ENCODE measurements around the gene CNNM4.

CNNM4 gene

DNA sequence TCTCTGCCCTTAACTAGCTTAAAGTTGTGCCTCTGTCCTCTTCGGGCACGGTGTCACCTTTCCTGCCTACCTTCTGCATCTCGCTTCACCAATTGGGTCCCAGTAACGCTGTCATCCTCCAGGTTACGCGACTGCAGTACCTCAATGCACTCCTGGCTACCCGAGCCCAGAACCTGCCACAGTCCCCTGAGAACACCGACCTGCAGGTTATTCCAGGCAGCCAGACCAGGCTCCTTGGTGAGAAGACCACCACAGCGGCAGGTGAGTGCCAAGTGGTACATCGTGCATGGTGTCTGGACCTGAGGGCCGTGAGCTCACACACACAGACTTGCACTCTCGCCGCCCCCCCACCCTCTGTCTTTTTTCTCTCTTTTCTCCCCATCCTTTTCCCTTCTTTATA, 68.2 kb downstream of the CNNM4 start:
- TF ChIP-seq, protein P1, sequence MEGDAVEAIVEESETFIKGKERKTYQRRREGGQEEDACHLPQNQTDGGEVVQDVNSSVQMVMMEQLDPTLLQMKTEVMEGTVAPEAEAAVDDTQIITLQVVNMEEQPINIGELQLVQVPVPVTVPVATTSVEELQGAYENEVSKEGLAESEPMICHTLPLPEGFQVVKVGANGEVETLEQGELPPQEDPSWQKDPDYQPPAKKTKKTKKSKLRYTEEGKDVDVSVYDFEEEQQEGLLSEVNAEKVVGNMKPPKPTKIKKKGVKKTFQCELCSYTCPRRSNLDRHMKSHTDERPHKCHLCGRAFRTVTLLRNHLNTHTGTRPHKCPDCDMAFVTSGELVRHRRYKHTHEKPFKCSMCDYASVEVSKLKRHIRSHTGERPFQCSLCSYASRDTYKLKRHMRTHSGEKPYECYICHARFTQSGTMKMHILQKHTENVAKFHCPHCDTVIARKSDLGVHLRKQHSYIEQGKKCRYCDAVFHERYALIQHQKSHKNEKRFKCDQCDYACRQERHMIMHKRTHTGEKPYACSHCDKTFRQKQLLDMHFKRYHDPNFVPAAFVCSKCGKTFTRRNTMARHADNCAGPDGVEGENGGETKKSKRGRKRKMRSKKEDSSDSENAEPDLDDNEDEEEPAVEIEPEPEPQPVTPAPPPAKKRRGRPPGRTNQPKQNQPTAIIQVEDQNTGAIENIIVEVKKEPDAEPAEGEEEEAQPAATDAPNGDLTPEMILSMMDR (IDR thresholded peaks at IDR 0.05; ENCODE audit: low read depth, low read length), result no peak
- Histone ChIP-seq H3K9me3 (no peaks in the 10 kb centered on the region), H3K4me3 (ENCODE audit: low read depth, low read length) (no peak overlapping the region), H3K36me3 (peaks cover 3% of the 10 kb centered on the region; the same call in 1 of the 2 replicates), H3K27me3 (no peaks in the 10 kb centered on the region), H3K4me1 (no peaks in the 10 kb centered on the region)
- DNase-seq, result no peak

DNA sequence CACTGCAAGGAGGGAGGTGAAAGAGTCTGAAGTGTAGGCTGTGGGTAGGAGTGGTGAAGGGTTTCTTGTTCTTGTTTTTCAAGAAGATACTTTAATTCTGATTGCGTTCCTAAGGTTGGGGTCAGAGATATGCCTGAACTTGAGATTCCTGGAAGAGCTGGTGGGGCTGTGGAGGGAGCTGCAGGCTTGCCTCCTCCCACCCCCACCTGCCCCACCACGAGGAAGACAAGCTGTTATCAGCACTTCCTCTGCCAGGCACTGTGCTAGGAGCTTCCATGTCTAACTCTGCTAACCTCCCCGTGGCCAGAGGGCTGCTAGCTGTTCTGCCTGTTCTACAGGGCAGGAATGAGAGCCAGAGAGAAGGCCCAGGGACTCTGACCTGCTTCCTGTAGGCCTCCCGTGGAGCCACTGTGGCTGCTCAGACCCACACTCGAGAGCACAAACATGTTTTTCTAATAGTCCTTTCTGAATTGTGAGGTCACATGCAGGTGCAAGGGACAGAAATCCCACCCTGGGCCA, 69.4 kb downstream of the CNNM4 start:
- H3K36me3 ChIP-seq, result peaks cover 3% of the 10 kb centered on the region; the same call in 1 of the 2 replicates

DNA sequence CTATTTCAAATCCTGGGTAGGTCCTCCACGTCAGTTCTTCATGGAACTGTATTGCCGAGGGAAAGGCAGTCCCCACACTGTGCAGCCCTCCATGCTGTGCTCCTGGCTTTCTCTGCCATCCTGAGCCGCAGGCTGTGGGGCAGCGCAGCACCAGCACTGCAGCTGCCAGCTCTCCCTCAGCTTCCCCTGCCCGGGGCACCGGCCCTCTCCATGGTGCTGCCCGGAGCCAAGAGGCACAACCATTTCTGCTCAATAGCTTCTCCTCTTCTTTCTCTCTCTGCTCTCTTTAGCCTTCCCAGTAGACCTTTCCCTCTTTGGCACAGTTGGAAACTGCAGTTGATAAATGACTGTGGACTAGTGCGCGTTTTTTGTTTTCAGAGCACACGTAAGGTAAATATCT, 71.0 kb downstream of the CNNM4 start:
- peaks cover 3% of the 10 kb centered on the region; the same call in 1 of the 2 replicates for H3K36me3 ChIP-seq

More for the DNA sequence above, 69.4 kb downstream of the CNNM4 start:
- Histone ChIP-seq H3K9me3 (no peaks in the 10 kb centered on the region), H3K4me1 (no peaks in the 10 kb centered on the region), H3K27me3 (no peaks in the 10 kb centered on the region), H3K4me3 (ENCODE audit: low read depth, low read length) (no peak overlapping the region)
- TF ChIP-seq, protein P1 (IDR thresholded peaks at IDR 0.05; ENCODE audit: low read depth, low read length), result no peak
- DNase-seq, result no peak

DNA sequence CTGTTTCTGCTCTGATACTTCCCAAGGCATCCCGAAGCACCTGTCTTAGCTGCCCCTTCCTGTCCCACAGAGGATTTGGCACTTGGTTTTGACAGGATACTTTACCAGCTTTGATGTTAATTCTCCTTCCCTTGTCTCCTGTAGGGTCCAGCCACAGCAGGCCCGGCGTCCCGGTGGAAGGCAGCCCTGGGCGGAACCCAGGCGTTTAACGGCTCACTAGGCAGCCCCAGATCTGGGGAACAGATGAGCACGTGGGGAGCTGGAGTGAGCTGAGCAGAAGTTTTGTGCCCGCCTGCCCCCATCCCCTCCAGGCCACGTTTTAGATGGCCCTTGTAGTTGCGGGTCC, 71.7 kb downstream of the CNNM4 start:
- DNase-seq, result no peak
- H3K36me3 ChIP-seq, result peaks cover 3% of the 10 kb centered on the region; the same call in 1 of the 2 replicates
- TF ChIP-seq, protein P1 (IDR thresholded peaks at IDR 0.05; ENCODE audit: low read depth, low read length), result no peak
- H3K27me3 ChIP-seq, result no peaks in the 10 kb centered on the region
- H3K9me3 ChIP-seq, result no peaks in the 10 kb centered on the region
- H3K4me1 ChIP-seq, result no peaks in the 10 kb centered on the region
- H3K4me3 ChIP-seq (ENCODE audit: low read depth, low read length), result no peak overlapping the region

More for the DNA sequence above, 71.0 kb downstream of the CNNM4 start:
- no peak for DNase-seq
- H3K4me1 ChIP-seq, result no peaks in the 10 kb centered on the region
- H3K4me3 ChIP-seq (ENCODE audit: low read depth, low read length), result no peak overlapping the region
- TF ChIP-seq, protein P1 (IDR thresholded peaks at IDR 0.05; ENCODE audit: low read depth, low read length), result no peak
- no peaks in the 10 kb centered on the region for H3K9me3 ChIP-seq
- H3K27me3 ChIP-seq, result no peaks in the 10 kb centered on the region

DNA sequence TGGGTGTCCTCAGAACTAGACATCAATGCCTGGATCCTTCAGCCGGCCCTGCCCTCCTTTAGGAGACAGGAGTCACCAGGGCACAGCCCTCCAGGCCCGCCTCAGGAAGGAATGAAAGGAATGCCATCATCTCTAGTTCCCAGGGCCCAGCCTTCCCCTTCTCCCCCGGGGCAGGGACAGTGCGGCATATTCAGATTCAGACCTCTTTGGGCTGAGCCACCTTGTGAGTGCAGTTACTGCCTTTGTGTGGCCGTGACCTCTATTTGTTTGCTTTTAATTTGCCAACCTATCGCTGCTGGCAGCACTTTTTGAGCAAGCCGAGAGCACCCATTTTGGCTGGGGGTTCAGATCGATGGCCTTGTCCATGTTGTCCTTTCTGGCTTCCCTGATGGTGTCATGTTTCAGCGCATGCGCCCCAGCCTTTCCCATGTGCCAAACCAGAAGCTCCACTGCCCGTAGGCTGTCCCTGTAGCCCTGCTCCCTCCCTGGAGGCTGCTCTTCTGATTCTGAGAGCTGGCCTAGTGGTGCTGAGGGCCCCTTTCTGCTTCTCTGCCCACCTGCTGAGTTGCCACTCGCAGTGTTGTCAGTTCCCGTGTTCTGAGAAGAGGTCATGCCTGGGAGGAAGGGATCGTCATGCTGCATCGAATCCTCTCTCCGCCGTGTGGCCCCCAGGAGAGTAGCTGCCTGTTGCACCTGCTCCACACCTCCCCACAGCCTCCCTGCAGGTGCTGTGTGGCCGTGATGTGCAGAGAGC, 72.2 kb downstream of the CNNM4 start:
- no peak for DNase-seq
- no peaks in the 10 kb centered on the region for H3K27me3 ChIP-seq
- no peak overlapping the region for H3K4me3 ChIP-seq (ENCODE audit: low read depth, low read length)
- H3K9me3 ChIP-seq, result no peaks in the 10 kb centered on the region
- no peaks in the 10 kb centered on the region for H3K4me1 ChIP-seq
- TF ChIP-seq, protein P1 (IDR thresholded peaks at IDR 0.05; ENCODE audit: low read depth, low read length), result no peak
- peaks cover 3% of the 10 kb centered on the region; the same call in 1 of the 2 replicates for H3K36me3 ChIP-seq

DNA sequence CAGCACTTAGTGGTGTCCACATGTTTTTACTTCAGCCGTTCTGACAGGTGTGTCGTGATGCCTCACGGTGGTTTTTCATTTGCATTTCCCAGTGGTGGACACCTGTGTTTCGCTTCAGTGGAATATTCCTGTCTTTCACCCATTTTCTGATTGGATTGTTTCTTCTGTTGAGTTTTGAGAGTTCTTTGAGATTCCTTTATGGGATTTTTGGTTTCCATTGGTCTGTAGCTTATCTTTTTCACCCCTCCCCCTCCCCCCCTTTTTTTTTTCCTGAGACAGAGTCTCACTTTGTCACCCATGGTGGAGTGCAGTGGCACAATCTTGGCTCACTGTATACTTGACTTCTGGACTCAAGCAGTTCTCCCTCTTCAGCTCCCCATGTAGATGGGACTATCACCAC, 75.1 kb downstream of the CNNM4 start:
- Histone ChIP-seq H3K4me1 (no peaks in the 10 kb centered on the region), H3K27me3 (no peaks in the 10 kb centered on the region), H3K36me3 (no peaks in the 10 kb centered on the region), H3K9me3 (no peaks in the 10 kb centered on the region), H3K4me3 (ENCODE audit: low read depth, low read length) (no peak overlapping the region)
- TF ChIP-seq, protein P1 (IDR thresholded peaks at IDR 0.05; ENCODE audit: low read depth, low read length), result no peak
- no peak for DNase-seq
